GM12801 (cell line): Measurements from ENCODE around the gene HDDC3.

Experiments
- TF ChIP-seq, protein P1 (sequence below): IDR thresholded peaks from one replicate; pipeline ENCODE4 v1.5.1; 2011; ENCODE audit warnings: control low read depth; ENCODE audit not compliant: insufficient read length; ENCODE audit errors: extremely low read depth

Gene HDDC3

GRCh38 chr15:90918034-90918788 lies 14.1 kb downstream of the HDDC3 start:
- TF ChIP-seq, protein P1, sequence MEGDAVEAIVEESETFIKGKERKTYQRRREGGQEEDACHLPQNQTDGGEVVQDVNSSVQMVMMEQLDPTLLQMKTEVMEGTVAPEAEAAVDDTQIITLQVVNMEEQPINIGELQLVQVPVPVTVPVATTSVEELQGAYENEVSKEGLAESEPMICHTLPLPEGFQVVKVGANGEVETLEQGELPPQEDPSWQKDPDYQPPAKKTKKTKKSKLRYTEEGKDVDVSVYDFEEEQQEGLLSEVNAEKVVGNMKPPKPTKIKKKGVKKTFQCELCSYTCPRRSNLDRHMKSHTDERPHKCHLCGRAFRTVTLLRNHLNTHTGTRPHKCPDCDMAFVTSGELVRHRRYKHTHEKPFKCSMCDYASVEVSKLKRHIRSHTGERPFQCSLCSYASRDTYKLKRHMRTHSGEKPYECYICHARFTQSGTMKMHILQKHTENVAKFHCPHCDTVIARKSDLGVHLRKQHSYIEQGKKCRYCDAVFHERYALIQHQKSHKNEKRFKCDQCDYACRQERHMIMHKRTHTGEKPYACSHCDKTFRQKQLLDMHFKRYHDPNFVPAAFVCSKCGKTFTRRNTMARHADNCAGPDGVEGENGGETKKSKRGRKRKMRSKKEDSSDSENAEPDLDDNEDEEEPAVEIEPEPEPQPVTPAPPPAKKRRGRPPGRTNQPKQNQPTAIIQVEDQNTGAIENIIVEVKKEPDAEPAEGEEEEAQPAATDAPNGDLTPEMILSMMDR, result no peak

- TF ChIP-seq, protein P1, result no peak
These were observed 14.8 kb downstream of the HDDC3 start for GRCh38 chr15:90917569-90917968.

- TF ChIP-seq, protein P1, result no peak
These were observed 15.9 kb downstream of the HDDC3 start for GRCh38 chr15:90916461-90916860.

DNA sequence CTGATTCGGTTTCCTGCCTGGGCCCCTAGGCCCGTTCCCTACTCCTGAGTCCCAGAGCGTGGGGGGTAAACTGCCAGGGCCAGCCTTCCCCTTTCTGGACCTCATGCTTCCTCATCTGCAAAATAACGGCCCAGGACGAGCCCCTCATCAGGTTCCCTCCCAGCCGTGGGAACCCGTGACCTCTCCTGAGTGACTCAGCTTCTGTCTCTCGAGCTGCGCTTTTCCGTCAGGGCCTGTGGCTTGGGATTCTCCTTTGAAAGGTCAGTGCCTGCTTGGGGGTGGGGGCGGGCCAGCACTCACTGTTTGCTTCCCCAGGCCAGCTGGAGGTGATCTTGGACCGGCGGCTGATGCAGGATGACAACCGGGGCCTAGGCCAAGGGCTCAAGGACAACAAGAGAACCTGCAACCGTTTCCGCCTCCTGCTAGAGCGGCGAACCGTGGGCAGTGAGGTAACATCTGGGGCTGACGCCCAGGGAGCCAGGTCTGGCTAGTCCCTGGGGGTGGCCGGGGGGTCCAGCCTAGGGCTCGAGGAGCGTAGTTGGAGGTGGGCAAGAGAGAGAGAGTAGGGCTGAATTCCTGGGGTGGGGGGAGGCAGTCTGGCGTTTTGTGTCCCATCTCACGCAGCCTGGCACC lies 16.4 kb downstream of the HDDC3 start:
- TF ChIP-seq, protein P1, result no peak

DNA sequence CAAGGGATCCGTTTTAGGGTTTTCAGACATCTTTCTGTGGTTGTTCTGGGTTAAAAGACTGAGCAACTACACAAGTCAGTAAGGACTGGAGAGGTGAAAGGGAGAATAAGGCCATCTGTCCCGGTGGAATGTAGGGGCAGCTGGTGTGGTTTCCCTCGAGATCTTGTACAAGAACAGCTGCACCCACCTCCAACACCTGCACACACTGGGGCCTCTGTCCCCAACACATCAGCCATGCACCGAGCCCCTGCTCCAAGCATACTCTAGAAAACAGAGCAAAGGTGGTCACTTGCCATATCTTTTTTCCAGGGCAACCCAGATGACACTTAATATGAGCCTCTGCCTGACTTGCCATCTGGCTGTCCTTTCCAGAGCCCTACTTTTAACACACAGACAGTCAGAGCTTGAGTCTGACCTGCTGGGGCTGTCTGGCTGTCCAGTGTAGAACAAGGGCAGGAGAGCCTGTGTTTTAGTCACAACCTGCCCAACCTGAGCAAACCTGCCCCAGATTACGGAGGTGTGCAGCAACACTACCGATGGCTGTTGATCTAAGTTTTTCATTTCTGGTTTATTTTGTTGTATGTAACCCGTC lies 17.0 kb downstream of the HDDC3 start:
- TF ChIP-seq, protein P1, result no peak

- TF ChIP-seq, protein P1, result no peak
These were observed 17.9 kb downstream of the HDDC3 start for GRCh38 chr15:90914305-90915080.

DNA sequence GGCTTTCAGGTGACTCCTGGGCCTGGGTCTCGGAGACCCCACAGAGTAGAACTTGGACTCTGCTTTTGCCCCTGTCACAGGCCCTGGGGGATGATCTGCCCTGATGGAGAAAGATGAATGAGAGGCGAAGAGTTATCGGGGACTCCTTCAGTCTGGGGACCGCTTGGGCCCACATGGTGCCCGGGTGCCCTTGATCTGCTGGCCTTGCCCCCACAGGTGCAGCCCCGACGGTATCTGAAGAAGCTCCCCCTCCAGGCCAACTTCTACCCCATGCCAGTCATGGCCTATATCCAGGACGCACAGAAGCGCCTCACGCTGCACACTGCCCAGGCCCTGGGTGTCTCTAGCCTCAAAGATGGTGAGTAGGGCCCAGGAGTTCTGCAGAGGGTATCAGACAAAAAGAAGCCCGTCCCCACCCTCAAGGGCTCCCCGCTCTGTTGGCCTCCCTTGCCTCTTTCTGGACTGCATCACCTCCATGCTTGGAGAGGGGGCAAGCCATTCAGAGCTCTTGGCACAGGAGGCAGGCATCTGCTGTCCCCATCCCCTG lies 18.9 kb downstream of the HDDC3 start:
- TF ChIP-seq, protein P1, result no peak
